ENCODE data around the gene TCIRG1. TPM values are rescaled to one million over a fixed set of nuclear protein-coding genes. Genes with fewer than 3 reads are reported as not detected.

The TCIRG1 gene
- total RNA-seq, 1 experiment from 2014 or later, result 155 TPM

GRCh38 chr11:68032003-68032402, 6.8 kb upstream of the TCIRG1 start:
- peaks cover 74% of the 10 kb centered on the region for H3K36me3 ChIP-seq
- no peaks in the 10 kb centered on the region for H3K27me3 ChIP-seq (replicated peaks)
- H3K9me3 ChIP-seq (replicated peaks), result no peaks in the 10 kb centered on the region
- H3K4me3 ChIP-seq, result peak overlapping the region; percentile 73; the same call in 1 of the 2 replicates
- H3K27ac ChIP-seq, result no peak overlapping the region
- peaks cover 42% of the 10 kb centered on the region for H3K4me1 ChIP-seq (replicated peaks)
- no peak for DNase-seq (ENCODE audit: low read depth in 1 of 2, low spot score in 2 of 2)

DNA sequence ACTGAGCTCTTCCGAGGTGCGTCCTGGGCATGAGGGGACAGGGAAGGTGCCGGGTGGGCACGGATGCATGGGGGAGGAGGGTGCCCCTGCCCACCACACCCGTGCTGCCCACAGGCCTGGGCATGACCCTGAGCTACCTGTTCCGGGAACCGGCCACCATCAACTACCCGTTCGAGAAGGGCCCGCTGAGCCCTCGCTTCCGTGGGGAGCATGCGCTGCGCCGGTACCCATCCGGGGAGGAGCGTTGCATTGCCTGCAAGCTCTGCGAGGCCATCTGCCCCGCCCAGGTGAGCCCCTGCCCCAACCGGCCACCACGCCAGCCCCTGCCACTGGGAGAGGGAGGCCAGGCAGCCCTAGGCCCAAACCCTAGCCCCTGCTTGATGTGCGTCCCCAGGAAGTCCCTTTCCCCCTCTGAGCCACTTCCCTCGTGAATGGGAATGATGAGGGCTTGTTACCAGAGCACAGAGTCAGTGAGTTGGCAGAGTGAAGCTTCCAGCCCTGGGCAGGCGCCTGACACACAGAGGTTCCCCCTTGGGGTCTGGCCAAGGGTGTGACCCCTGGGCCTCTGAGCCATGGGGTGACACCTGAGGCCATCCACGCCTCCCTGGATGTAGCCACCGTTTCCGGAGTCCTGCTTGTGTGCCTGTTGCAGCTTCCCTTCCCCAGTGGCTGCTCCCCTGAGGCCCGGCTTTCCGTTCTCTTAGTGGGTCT, 5.7 kb upstream of the TCIRG1 start:
- no peaks in the 10 kb centered on the region for H3K27me3 ChIP-seq (replicated peaks)
- H3K4me3 ChIP-seq, result no peak overlapping the region
- no peak for DNase-seq (ENCODE audit: low read depth in 1 of 2, low spot score in 2 of 2)
- no peak overlapping the region for H3K27ac ChIP-seq
- H3K9me3 ChIP-seq (replicated peaks), result no peaks in the 10 kb centered on the region
- peaks cover 35% of the 10 kb centered on the region for H3K4me1 ChIP-seq (replicated peaks)
- peaks cover 67% of the 10 kb centered on the region for H3K36me3 ChIP-seq

DNA sequence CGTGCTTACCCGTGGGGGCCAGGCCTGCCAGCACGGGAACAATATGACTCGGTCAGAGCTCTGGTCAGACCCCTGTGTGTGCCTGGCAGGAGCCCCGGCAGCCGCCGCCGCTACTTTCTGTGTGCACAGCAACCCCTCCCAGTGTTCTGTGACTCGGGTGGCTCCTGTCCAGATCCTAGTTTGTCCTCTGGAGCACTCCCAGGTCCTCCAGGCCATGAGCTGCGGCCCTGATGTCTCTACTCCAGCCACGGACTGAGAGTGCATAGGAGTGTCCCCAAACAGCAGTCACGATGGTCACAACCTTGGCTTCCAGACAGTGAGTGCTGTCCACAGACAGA, 5.1 kb upstream of the TCIRG1 start:
- Histone ChIP-seq H3K4me3 (no peak overlapping the region), H3K9me3 (replicated peaks) (no peaks in the 10 kb centered on the region), H3K4me1 (replicated peaks) (peaks cover 35% of the 10 kb centered on the region), H3K27ac (no peak overlapping the region), H3K36me3 (peaks cover 66% of the 10 kb centered on the region), H3K27me3 (replicated peaks) (no peaks in the 10 kb centered on the region)
- DNase-seq (ENCODE audit: low read depth in 1 of 2, low spot score in 2 of 2), result no peak

GRCh38 chr11:68035266-68035876, 3.5 kb upstream of the TCIRG1 start:
- Histone ChIP-seq H3K9me3 (replicated peaks) (no peaks in the 10 kb centered on the region), H3K27me3 (replicated peaks) (no peaks in the 10 kb centered on the region), H3K27ac (no peak overlapping the region), H3K4me3 (no peak overlapping the region), H3K36me3 (peaks cover 71% of the 10 kb centered on the region), H3K4me1 (replicated peaks) (peaks cover 40% of the 10 kb centered on the region)
- DNase-seq (ENCODE audit: low read depth in 1 of 2, low spot score in 2 of 2), result no peak

DNA sequence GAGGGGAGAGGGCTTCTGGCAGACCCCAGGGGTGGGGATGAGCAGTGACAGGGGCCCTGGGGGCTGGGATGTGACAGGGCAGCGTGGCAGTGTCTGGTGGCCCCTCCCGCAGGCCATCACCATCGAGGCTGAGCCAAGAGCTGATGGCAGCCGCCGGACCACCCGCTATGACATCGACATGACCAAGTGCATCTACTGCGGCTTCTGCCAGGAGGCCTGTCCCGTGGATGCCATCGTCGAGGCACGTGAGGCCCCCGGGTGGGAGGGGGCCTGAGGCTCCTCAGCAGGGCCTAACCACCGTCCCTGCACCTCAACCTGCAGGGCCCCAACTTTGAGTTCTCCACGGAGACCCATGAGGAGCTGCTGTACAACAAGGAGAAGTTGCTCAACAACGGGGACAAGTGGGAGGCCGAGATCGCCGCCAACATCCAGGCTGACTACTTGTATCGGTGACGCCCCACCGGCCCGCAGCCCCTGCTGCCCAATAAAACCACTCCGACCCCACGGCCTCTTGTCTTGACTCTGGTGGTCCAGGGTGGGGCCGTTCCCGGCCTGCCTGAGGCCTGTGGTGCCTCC, 2.6 kb upstream of the TCIRG1 start:
- no peaks in the 10 kb centered on the region for H3K27me3 ChIP-seq (replicated peaks)
- H3K36me3 ChIP-seq, result peaks cover 74% of the 10 kb centered on the region
- peaks cover 44% of the 10 kb centered on the region for H3K4me1 ChIP-seq (replicated peaks)
- H3K9me3 ChIP-seq (replicated peaks), result no peaks in the 10 kb centered on the region
- DNase-seq (ENCODE audit: low read depth in 1 of 2, low spot score in 2 of 2), result no peak
- H3K4me3 ChIP-seq, result no peak overlapping the region
- H3K27ac ChIP-seq, result no peak overlapping the region

DNA sequence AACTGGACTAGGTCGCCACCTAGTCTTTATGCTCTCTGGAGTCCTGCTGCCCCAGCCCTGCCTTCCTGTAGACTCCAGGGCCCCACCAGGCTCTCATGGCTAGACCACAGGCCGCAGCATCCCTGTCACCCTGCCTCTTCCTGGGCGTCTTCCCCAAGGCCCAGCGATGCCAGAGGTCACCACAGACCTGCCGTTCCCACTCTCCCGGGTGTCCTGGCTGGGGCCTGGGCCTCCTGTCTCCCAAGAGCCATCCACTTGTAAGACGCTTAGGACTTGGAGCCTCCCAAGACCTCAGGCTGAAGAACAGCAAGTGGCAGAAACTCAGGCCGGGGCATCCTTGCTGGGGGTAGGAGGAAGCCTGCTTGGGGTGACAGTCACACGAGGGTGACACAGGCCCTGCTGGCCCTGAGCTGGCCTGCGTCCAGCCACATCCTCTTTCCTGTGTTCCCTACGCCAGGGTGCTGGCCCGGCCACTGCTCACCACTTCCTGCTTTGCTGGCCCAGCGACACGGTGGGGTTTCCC, 2.0 kb upstream of the TCIRG1 start:
- H3K36me3 ChIP-seq, result peaks cover 74% of the 10 kb centered on the region
- peaks cover 39% of the 10 kb centered on the region for H3K4me1 ChIP-seq (replicated peaks)
- H3K27me3 ChIP-seq (replicated peaks), result no peaks in the 10 kb centered on the region
- no peak overlapping the region for H3K27ac ChIP-seq
- H3K4me3 ChIP-seq, result no peak overlapping the region
- no peak for DNase-seq (ENCODE audit: low read depth in 1 of 2, low spot score in 2 of 2)
- no peaks in the 10 kb centered on the region for H3K9me3 ChIP-seq (replicated peaks)

- H3K4me3 ChIP-seq, result no peak overlapping the region
- no peaks in the 10 kb centered on the region for H3K27me3 ChIP-seq (replicated peaks)
- no peak overlapping the region for H3K27ac ChIP-seq
These were observed 1.2 kb upstream of the TCIRG1 start for GRCh38 chr11:68037411-68038225.

DNA sequence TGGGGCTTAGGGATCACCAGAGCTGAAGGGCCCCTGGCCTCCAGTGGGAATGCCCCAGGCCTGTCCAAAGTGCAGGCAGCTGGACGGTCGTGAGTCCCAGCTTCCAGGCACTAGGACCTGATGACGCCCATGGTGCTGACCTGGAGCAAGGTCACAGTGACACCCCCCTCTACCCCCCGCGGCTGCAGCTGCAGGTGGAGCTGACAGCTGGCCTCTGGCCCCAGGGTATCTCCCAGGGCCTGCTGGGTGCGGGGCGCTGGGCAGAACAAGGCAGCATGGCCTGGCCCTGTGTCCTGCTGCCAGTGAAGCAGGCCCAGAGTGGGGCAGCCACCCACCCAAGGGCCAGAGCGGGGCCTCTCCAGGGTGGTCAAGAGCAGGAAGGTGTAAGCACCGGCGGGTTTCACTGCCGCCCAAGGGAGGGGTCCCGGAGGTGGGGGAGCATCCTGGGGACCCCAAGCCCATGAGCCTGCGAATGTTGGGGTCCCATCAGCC, 553 bp upstream of the TCIRG1 start:
- no peaks in the 10 kb centered on the region for H3K27me3 ChIP-seq (replicated peaks)
- H3K36me3 ChIP-seq, result peaks cover 74% of the 10 kb centered on the region
- no peak for DNase-seq (ENCODE audit: low read depth in 1 of 2, low spot score in 2 of 2)
- peak overlapping the region; percentile 61 for H3K27ac ChIP-seq
- peak overlapping the region; percentile 67 for H3K4me3 ChIP-seq
- peaks cover 35% of the 10 kb centered on the region for H3K4me1 ChIP-seq (replicated peaks)
- H3K9me3 ChIP-seq (replicated peaks), result no peaks in the 10 kb centered on the region

More at GRCh38 chr11:68037411-68038225, 1.2 kb upstream of the TCIRG1 start:
- Histone ChIP-seq H3K36me3 (peaks cover 74% of the 10 kb centered on the region), H3K9me3 (replicated peaks) (no peaks in the 10 kb centered on the region), H3K4me1 (replicated peaks) (peaks cover 35% of the 10 kb centered on the region)
- no peak for DNase-seq (ENCODE audit: low read depth in 1 of 2, low spot score in 2 of 2)

- H3K27ac ChIP-seq, result peak overlapping the region; percentile 68
- peaks cover 74% of the 10 kb centered on the region for H3K36me3 ChIP-seq
- DNase-seq (ENCODE audit: low read depth in 1 of 2, low spot score in 2 of 2), result no peak
- H3K4me3 ChIP-seq, result peak overlapping the region; percentile 67
- H3K9me3 ChIP-seq (replicated peaks), result no peaks in the 10 kb centered on the region
- H3K4me1 ChIP-seq (replicated peaks), result peaks cover 35% of the 10 kb centered on the region
- no peaks in the 10 kb centered on the region for H3K27me3 ChIP-seq (replicated peaks)
These were observed 781 bp downstream of the TCIRG1 start for GRCh38 chr11:68039526-68040086.

DNA sequence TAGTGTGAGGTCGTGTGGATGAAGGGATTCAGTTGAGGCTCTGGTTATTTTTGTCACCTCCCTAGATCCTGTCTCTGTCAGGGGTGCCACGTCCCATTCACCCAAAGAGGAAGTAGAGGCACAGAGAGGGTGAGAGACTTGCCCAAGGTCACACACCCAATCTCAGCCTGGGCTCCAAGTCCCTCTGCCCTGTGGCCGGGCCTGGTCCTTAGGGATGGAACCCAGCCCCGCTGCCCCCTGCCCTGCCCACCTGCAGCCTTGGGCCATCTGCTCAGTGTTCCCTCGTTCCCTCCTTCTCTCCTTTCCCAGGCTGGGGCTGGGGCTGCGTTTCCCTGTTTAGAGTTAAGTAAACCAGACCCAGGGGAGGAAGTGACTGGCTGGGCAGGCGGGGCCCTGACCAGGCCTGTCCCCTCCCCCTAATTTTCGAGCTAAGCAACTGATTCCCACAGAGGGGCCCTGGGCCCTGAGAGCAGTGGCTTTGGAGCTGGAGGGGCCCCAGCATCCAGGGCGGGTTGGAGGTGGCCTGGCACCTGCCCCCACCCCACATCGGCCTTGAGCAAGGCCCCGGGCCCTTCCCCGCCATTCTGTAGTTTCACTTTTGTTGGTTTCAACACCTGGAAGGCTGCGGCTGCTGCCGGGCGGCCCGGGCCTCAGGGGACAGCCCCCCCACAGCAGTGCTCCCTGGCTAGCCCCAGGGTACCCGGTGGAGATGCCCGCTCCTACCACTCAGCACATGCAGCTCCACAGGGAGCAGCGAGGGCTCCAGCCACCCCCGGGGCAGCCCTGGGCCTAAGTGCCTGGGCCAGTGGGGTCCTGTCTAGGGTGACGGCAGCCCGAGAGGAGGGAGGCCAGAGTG, 1.5 kb downstream of the TCIRG1 start:
- H3K27ac ChIP-seq, result peak overlapping the region; percentile 68
- H3K9me3 ChIP-seq (replicated peaks), result no peaks in the 10 kb centered on the region
- H3K4me3 ChIP-seq, result peak overlapping the region; percentile 67
- peak in 1 of 2 experiments; percentile 78 for DNase-seq (ENCODE audit: low read depth in 1 of 2, low spot score in 2 of 2)
- peaks cover 76% of the 10 kb centered on the region for H3K36me3 ChIP-seq
- H3K27me3 ChIP-seq (replicated peaks), result no peaks in the 10 kb centered on the region
- peaks cover 35% of the 10 kb centered on the region for H3K4me1 ChIP-seq (replicated peaks)

DNA sequence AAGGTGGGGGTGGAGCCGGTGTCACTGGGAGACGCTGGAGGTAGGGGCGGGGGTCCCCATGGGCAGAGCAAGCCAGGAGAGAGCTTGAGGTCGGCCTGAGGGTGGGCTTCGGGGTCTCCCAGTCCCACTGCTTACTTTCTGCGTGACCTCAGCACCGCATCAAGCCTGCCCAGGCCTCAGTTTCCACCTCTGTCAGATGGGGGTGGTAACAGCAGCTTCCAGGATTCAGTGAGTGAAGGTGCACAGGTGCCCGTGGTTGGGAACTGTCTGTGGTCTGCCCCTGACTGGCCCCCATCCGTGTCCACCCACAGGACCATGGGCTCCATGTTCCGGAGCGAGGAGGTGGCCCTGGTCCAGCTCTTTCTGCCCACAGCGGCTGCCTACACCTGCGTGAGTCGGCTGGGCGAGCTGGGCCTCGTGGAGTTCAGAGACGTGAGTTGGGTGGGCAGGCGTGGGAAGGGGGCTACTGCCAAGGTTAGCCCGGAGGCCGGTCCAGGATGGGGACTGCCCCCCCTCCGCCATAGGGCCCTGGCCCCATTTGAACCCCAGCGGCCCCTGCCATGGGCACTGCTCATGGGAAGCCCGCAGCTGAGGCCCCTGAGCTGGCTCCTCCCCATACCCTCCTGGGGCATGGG, 2.2 kb downstream of the TCIRG1 start:
- H3K36me3 ChIP-seq, result peaks cover 79% of the 10 kb centered on the region
- peaks cover 35% of the 10 kb centered on the region for H3K4me1 ChIP-seq (replicated peaks)
- H3K27me3 ChIP-seq (replicated peaks), result no peaks in the 10 kb centered on the region
- DNase-seq (ENCODE audit: low read depth in 1 of 2, low spot score in 2 of 2), result no peak
- peak overlapping the region; percentile 68 for H3K27ac ChIP-seq
- H3K9me3 ChIP-seq (replicated peaks), result no peaks in the 10 kb centered on the region
- peak overlapping the region; percentile 67 for H3K4me3 ChIP-seq

DNA sequence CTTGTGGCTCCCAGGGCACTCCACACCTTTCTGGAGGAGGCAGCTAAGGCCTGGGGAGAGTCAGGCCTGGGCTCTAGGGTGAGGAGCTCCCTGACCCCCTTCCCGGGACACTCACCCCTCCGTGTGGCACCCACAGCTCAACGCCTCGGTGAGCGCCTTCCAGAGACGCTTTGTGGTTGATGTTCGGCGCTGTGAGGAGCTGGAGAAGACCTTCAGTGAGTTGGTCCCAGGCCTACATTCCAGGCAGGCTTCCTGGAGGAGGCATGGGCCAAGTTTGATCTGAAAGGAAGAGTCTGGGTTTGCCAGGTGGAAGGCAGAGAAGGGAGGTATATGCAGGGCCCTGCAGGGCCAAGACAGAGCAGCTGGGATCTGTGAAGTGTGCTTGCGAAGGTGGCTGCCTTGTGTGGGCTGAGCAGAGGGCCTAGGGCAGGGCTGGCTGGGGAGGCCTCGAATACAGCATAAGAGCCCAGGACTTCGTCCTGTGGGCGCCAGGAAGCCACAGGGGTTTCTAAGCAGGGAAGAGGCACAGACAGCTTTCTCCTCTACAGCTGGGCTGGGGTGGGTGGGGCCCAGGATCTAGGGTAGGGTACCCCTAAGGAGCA, 2.9 kb downstream of the TCIRG1 start:
- H3K27ac ChIP-seq, result no peak overlapping the region
- H3K36me3 ChIP-seq, result peaks cover 79% of the 10 kb centered on the region
- no peaks in the 10 kb centered on the region for H3K9me3 ChIP-seq (replicated peaks)

More for the DNA sequence above, 2.9 kb downstream of the TCIRG1 start:
- no peak for DNase-seq (ENCODE audit: low read depth in 1 of 2, low spot score in 2 of 2)
- Histone ChIP-seq H3K27me3 (replicated peaks) (no peaks in the 10 kb centered on the region), H3K4me3 (no peak overlapping the region), H3K4me1 (replicated peaks) (peaks cover 35% of the 10 kb centered on the region)

All from SJSA1 (cell line).